GM13977 (cell line): ENCODE data around the gene CSMD2.

Experiments used
- DNase-seq: peaks from one replicate; pipeline ENCODE4 v3.0.0; 2012; ENCODE audit warnings: low spot score
- in situ Hi-C: fragments of 300-500 bp; cut with MboI; formaldehyde crosslinking; loops from one replicate; pipeline ENCODE4 v1.12.0; 2022; ENCODE audit warnings: low sequenced_read_pairs, low pct_unique_long_range_greater_than_20kb, mixed read lengths, inconsistent platforms; ENCODE audit not compliant: unreplicated experiment
- TF ChIP-seq, protein P1 (sequence below): IDR thresholded peaks from 2 replicates; pipeline ENCODE4 v1.5.1; 2012; ENCODE audit warnings: mild to moderate bottlenecking, control low read depth; ENCODE audit not compliant: insufficient read depth; ENCODE audit errors: extremely low read depth, missing control alignments

Gene CSMD2

GRCh38 chr1:34073028-34073695 lies 91.9 kb downstream of the CSMD2 start:
- DNase-seq, result no peak
- TF ChIP-seq, protein P1, sequence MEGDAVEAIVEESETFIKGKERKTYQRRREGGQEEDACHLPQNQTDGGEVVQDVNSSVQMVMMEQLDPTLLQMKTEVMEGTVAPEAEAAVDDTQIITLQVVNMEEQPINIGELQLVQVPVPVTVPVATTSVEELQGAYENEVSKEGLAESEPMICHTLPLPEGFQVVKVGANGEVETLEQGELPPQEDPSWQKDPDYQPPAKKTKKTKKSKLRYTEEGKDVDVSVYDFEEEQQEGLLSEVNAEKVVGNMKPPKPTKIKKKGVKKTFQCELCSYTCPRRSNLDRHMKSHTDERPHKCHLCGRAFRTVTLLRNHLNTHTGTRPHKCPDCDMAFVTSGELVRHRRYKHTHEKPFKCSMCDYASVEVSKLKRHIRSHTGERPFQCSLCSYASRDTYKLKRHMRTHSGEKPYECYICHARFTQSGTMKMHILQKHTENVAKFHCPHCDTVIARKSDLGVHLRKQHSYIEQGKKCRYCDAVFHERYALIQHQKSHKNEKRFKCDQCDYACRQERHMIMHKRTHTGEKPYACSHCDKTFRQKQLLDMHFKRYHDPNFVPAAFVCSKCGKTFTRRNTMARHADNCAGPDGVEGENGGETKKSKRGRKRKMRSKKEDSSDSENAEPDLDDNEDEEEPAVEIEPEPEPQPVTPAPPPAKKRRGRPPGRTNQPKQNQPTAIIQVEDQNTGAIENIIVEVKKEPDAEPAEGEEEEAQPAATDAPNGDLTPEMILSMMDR, result no peak
- in situ Hi-C loops, result no loop called here

DNA sequence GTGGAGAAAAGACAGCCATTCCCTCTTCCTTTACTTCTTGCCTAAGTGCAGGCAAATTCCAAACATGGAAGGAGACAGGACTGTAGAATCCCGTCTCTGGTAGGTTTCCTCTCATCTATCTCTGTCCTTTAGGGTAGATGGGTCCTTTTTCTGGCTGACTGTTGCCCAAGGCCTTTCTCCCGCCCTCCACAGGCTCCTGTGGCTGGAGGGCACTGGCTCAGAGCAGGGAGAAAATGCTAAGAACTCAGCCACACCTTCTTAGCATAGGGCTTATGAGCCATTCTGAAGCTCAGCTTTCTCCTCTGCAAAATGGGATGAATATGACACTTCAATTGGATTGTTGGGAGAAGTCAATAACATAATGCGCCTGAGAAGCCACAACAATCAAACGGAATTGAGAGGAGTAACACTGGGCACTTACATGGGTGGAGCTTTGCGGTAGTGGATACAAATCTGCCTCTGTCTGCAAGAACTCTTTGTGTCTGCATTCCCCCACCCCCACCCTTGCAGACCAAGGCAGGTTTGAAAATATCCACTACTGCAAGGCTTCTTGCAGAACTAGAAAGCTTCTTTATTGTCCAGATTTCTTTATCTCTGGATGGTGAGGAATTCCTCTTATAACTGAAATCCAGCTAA lies 94.7 kb downstream of the CSMD2 start:
- TF ChIP-seq, protein P1, result no peak
- in situ Hi-C loops, result no loop called here
- no peak for DNase-seq

DNA sequence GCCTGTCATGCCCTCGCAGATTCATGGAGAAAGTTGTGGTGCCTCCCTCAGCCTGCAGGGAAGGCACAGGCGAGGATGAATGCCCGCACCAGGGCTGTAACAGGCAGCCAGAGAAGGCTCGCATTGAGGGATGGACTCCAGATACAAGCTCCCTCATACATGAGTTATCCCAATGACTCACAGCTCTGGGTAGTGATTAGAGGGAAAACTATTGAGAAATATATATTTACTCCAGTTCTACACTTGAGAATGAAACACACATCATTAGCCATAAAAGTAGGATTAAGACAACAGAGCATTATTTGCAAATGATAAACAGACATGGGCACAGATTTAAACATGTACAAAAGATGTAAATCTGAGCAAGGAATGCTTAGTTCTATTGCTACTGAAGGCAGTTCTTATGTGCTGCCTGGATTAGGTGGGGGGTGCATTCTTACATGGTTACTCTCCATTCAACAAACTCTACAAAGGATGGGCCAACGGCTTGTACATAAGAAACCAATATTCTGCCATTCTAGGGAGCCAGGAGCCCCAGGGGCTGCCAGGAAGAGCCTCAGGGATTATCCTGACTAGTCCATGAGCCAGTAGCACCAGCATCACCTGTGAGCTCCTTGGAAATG lies 97.9 kb downstream of the CSMD2 start:
- in situ Hi-C loops, result no loop called here
- TF ChIP-seq, protein P1, result no peak
- no peak for DNase-seq

- DNase-seq, result no peak
- TF ChIP-seq, protein P1, result no peak
- in situ Hi-C loops, result no loop called here
Observed at GRCh38 chr1:34066166-34066565, 98.9 kb downstream of the CSMD2 start.

- TF ChIP-seq, protein P1, result no peak
Observed at GRCh38 chr1:34065498-34065897, 99.5 kb downstream of the CSMD2 start.

DNA sequence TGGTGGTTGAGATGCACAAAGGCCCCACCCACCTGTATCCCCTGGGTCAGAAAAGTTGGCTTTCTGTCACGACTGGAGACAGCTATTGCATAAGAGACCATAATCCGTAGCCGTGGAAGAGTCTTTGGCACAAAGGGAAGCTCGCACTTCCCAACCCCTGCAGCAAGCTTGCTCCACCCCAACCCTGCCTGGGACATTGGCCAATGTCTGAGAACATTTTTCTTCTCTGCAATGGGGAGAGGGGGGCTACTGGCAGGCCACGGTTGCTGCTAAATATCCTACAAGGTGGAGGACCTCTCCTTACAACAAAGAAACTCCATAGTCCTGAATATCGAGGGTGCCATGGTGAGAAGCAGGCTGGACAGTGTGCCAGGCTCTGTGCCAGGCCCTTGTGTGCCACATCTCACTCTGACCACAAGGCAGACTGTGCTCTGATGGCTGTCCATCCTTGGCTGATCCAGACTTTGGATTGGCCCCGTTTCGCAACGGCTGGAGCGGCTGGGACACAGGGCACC lies 104.1 kb downstream of the CSMD2 start:
- no peak for DNase-seq
- in situ Hi-C loops, result no loop called here
- TF ChIP-seq, protein P1, result no peak

More at GRCh38 chr1:34065498-34065897, 99.5 kb downstream of the CSMD2 start:
- in situ Hi-C loops, result no loop called here
- no peak for DNase-seq
